B cell (primary cell): ENCODE results near the gene GCFC2. TPM values are rescaled to one million over a fixed set of nuclear protein-coding genes. Genes with fewer than 3 reads are reported as not detected.

Experiments
- ATAC-seq: fragments of 200-7000 bp; cut with Tn5 transposase; one replicate; pipeline ENCODE4 v1.10.0; 2021; ENCODE audit warnings: low read depth, mild to moderate bottlenecking, moderate number of reproducible peaks, moderate library complexity
- CTCF ChIA-PET: fragments of 350-600 bp; sonication (Branson Sonifier 250); formaldehyde crosslinking; loops from one replicate; lab custom pipeline; 2021; ENCODE audit warnings: antibody characterized with exemption, inconsistent platforms; lab: Charles Lee
- POLR2A ChIA-PET: fragments of 350-600 bp; sonication (Branson Sonifier 250); formaldehyde crosslinking; loops from one replicate; lab custom pipeline; 2021; ENCODE audit warnings: antibody characterized with exemption; lab: Charles Lee
- DNase-seq: peaks from one replicate; pipeline ENCODE4 v3.0.0; 2013
- H2AFZ ChIP-seq: 2 replicates; pipeline ENCODE4 v1.6.1; 2012; ENCODE audit warnings: mild to moderate bottlenecking, low read depth, low read length; ENCODE audit not compliant: insufficient read depth, poor library complexity, severe bottlenecking
- H3K27ac ChIP-seq, 2 donors: 1 replicate in 1 of 2; 2 replicates in 1 of 2; pipeline ENCODE4 v1.5.1; 2012 to 2013; ENCODE audit warnings: low read length in 2 of 2, mild to moderate bottlenecking in 2 of 2, moderate library complexity in 1 of 2
- H3K27me3 ChIP-seq, 4 experiments: fragments of 200-600 bp in 1 of 4; sonication (generic) in 1 of 4; replicated peaks in 1 of 4; 1 replicate in 2 of 4; 2 replicates in 2 of 4; pipeline versions ENCODE4 v1.6.1 to v1.7.0; 2013 to 2016; ENCODE audit warnings: low read length in 3 of 4, mild to moderate bottlenecking in 2 of 4, mixed read lengths in 1 of 4, moderate library complexity in 1 of 4; ENCODE audit not compliant: insufficient read depth in 4 of 4, control insufficient read depth in 3 of 4; ENCODE audit errors: control extremely low read depth in 1 of 4
- H3K36me3 ChIP-seq, 2 experiments: replicated peaks in 1 of 2; 1 replicate in 1 of 2; 2 replicates in 1 of 2; pipeline versions ENCODE4 v1.6.1 to v1.7.1; 2013; ENCODE audit warnings: low read length in 1 of 2; ENCODE audit not compliant: insufficient read depth in 2 of 2, control insufficient read depth in 1 of 2; ENCODE audit errors: control extremely low read depth in 1 of 2, extremely low read depth in 1 of 2
- H3K4me1 ChIP-seq, 2 donors: fragments of 200-600 bp in 1 of 2; sonication (generic) in 1 of 2; 1 replicate in 1 of 2; 2 replicates in 1 of 2; pipeline versions ENCODE4 v1.5.1 to v1.6.1; 2013 to 2017; ENCODE audit warnings: low read length in 2 of 2; ENCODE audit not compliant: control insufficient read depth in 2 of 2, insufficient read depth in 2 of 2
- H3K4me2 ChIP-seq: replicated peaks from 2 replicates; pipeline ENCODE3; 2012; ENCODE audit warnings: mild to moderate bottlenecking, low read depth, low read length; ENCODE audit not compliant: poor library complexity, severe bottlenecking
- H3K4me3 ChIP-seq, 5 experiments: fragments of 200-600 bp in 1 of 5; sonication (generic) in 1 of 5; 1 replicate in 3 of 5; 2 replicates in 2 of 5; pipeline versions ENCODE4 v1.5.1 to v1.7.0; 2011 to 2016; ENCODE audit warnings: low read length in 4 of 5, mild to moderate bottlenecking in 4 of 5, low read depth in 2 of 5, control low read depth in 1 of 5, moderate library complexity in 1 of 5; ENCODE audit not compliant: insufficient read depth in 1 of 5; ENCODE audit errors: control extremely low read depth in 1 of 5, extremely low read depth in 1 of 5
- H3K79me2 ChIP-seq: fragments of 200-600 bp; sonication (generic); one replicate; pipeline ENCODE4 v1.6.0; 2016; ENCODE audit warnings: low read length; ENCODE audit not compliant: control insufficient read depth, insufficient read depth
- H3K9ac ChIP-seq: fragments of 200-600 bp; sonication (generic); 2 replicates; pipeline ENCODE4 v1.6.1; 2017; ENCODE audit warnings: mild to moderate bottlenecking, low read length, moderate library complexity
- H3K9me3 ChIP-seq, 3 donors: one replicate each; pipeline versions ENCODE4 v1.6.1 to v1.7.1; 2013; ENCODE audit warnings: low read length in 2 of 3; ENCODE audit not compliant: control insufficient read depth in 2 of 3, insufficient read depth in 1 of 3; ENCODE audit errors: control extremely low read depth in 1 of 3
- H4K20me1 ChIP-seq: 2 replicates; pipeline ENCODE4 v1.6.0; 2012; ENCODE audit warnings: mild to moderate bottlenecking, low read length; ENCODE audit not compliant: insufficient read depth, control insufficient read depth, poor library complexity, severe bottlenecking
- H3K27ac Mint-ChIP-seq: one replicate; pipeline ENCODE4 v1.8.0; 2021; ENCODE audit warnings: mixed read lengths
- H3K27me3 Mint-ChIP-seq: one replicate; pipeline ENCODE4 v1.8.0; 2021; ENCODE audit warnings: mixed read lengths
- H3K4me1 Mint-ChIP-seq: one replicate; pipeline ENCODE4 v1.8.0; 2021; ENCODE audit warnings: mixed read lengths
- H3K4me3 Mint-ChIP-seq: one replicate; pipeline ENCODE4 v1.8.0; 2021; ENCODE audit warnings: mixed read lengths
- H3K9me3 Mint-ChIP-seq: one replicate; pipeline ENCODE4 v1.8.0; 2022; ENCODE audit warnings: mixed read lengths; ENCODE audit not compliant: insufficient read depth
- EZH2 ChIP-seq: IDR thresholded peaks from 2 replicates; pipeline ENCODE4 v1.6.1; 2012; ENCODE audit warnings: borderline replicate concordance, low read depth, mild to moderate bottlenecking, moderate library complexity, low read length; ENCODE audit not compliant: insufficient read depth, poor library complexity, severe bottlenecking
- WGBS: methylation state at CpG from one replicate; pipeline ENCODE4 v1.1.5; 2013; ENCODE audit warnings: missing lambda C conversion rate; ENCODE audit not compliant: insufficient coverage; 5-methylcytosine and 5-hydroxymethylcytosine counted together
- intact Hi-C: fragments of 100-400 bp; cut with micrococcal nuclease; formaldehyde crosslinking; loops from one replicate; pipeline ENCODE4 v1.10.0; 2022
- polyA plus RNA-seq: library from polyadenylated mRNA; depleted of rRNA; stranded (reverse); fragments of >200 nt; gene quantifications from 2 replicates; pipeline ENCODE4 v1.2.3, GENCODE V29; 2012
- total RNA-seq, 2 donors: library from RNA; stranded (reverse); fragments of 120-200 nt in 1 of 2; gene quantifications; 1 replicate in 1 of 2; 2 replicates in 1 of 2; pipeline versions ENCODE4 v1.2.3 to v1.2.4, GENCODE V29; 2013 to 2022
- TF ChIP-seq, protein P1 (sequence below): fragments of 200-600 bp; IDR thresholded peaks from one replicate; pipeline ENCODE4 v1.8.0; 2022; ENCODE audit warnings: antibody characterized with exemption, mild to moderate bottlenecking

The GCFC2 gene
- total and polyA plus RNA-seq, 2 donors (not counting 1 experiment from before 2014, with no cell fraction given): 11.9 to 20.4 TPM

DNA sequence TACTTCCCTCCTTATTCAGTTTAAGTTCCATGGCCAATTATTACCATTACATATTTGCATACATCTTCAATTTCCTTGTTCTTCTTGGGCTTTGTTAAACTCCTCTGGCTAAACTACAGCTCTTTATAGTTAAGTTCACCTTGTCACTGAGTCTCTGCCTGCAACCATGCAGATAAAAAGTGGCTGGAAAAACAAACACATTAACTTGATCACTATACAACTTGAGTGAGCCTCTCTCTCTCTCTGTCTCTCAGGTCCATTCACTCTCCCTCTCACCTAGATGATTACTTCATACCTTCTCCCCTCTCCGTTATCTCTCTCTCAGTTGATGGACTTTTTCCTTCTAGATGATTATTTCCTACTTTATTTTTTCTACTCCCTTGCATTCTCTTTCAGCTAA is 30.3 kb downstream of the GCFC2 start:
- intact Hi-C loops: no loop called here
- ATAC-seq: no peak
- ChIA-PET POLR2A (no interaction called here), CTCF (interaction anchor here (6.3 kb wide), 1 partner anchor 40 kb away, joined by 30 read pairs; no protein-coding TSS in a partner anchor)
- Histone ChIP-seq H3K4me2 (no peak overlapping the region), H3K9ac (no peak overlapping the region), H3K4me1 (peaks cover 0 to 2% of the 10 kb centered on the region in 2 donors), H3K9me3 (no peaks in the 10 kb centered on the region), H3K27me3 (no peaks in the 10 kb centered on the region), H4K20me1 (no peaks in the 10 kb centered on the region), H3K27ac (no peak overlapping the region), H2AFZ (no peak overlapping the region), H3K4me3 (no peak overlapping the region), H3K36me3 (peaks cover 5 to 18% of the 10 kb centered on the region in 2 experiments), H3K79me2 (no peaks in the 10 kb centered on the region)
- Mint-ChIP-seq H3K9me3 (no peaks in the 10 kb centered on the region), H3K27me3 (no peaks in the 10 kb centered on the region), H3K4me1 (peaks cover 7% of the 10 kb centered on the region), H3K27ac (no peak overlapping the region), H3K4me3 (no peak overlapping the region)
- 100% methylated on average over 1 of the region's 1 CpG for WGBS
- TF ChIP-seq, protein P1, sequence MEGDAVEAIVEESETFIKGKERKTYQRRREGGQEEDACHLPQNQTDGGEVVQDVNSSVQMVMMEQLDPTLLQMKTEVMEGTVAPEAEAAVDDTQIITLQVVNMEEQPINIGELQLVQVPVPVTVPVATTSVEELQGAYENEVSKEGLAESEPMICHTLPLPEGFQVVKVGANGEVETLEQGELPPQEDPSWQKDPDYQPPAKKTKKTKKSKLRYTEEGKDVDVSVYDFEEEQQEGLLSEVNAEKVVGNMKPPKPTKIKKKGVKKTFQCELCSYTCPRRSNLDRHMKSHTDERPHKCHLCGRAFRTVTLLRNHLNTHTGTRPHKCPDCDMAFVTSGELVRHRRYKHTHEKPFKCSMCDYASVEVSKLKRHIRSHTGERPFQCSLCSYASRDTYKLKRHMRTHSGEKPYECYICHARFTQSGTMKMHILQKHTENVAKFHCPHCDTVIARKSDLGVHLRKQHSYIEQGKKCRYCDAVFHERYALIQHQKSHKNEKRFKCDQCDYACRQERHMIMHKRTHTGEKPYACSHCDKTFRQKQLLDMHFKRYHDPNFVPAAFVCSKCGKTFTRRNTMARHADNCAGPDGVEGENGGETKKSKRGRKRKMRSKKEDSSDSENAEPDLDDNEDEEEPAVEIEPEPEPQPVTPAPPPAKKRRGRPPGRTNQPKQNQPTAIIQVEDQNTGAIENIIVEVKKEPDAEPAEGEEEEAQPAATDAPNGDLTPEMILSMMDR: no peak
- TF ChIP-seq EZH2: no peak
- DNase-seq: no peak

DNA sequence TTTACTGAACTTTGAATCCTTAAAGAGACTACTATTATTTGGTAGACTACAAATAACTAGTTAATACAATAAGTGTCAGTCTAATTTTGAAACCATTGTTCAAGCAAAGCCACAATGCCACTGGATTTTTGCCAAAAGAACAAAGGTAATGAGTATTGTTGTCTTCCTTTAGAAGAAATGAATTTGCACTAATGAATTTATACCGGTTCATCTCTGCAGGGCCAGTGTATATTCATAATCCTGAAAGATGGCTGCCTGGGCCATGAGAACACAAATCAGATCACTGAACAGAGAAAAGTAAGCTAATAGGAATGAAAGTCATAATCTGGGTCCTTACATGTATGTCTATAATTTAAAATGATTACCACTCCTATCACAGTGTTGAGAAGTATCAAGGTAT is 31.2 kb downstream of the GCFC2 start:
- Mint-ChIP-seq H3K27ac (no peak overlapping the region), H3K4me1 (peaks cover 7% of the 10 kb centered on the region), H3K4me3 (no peak overlapping the region), H3K9me3 (no peaks in the 10 kb centered on the region), H3K27me3 (no peaks in the 10 kb centered on the region)
- H3K9me3 ChIP-seq: no peaks in the 10 kb centered on the region
- ATAC-seq (no peak), DNase-seq (no peak)
- H2AFZ ChIP-seq: no peak overlapping the region
- intact Hi-C loops: loop anchor here (5.0 kb wide), 1 partner anchor 33 kb away; the partner anchor contains the start of gene GCFC2
- no peak overlapping the region for H3K4me2 ChIP-seq
- H3K4me3 ChIP-seq: no peak overlapping the region
- no peak for TF ChIP-seq EZH2
- TF ChIP-seq, protein P1: no peak
- WGBS: no CpG with 5 or more reads among the region's 1 CpG
- H3K4me1 ChIP-seq: peaks cover 0 to 2% of the 10 kb centered on the region in 2 donors
- ChIA-PET POLR2A (no interaction called here), CTCF (interaction anchor here (6.3 kb wide), 1 partner anchor 39 kb away, joined by 30 read pairs; no protein-coding TSS in a partner anchor)
- no peaks in the 10 kb centered on the region for H3K79me2 ChIP-seq
- H3K27me3 ChIP-seq: no peaks in the 10 kb centered on the region
- no peak overlapping the region for H3K9ac ChIP-seq
- H3K27ac ChIP-seq: no peak overlapping the region
- no peaks in the 10 kb centered on the region for H4K20me1 ChIP-seq
- H3K36me3 ChIP-seq: peaks cover 1 to 16% of the 10 kb centered on the region in 2 experiments
